GM08714 (cell line): Measurements from ENCODE around the gene GTF2IRD1.
A peak's percentile ranks its signal among the peaks of the same experiment; 100 is the strongest.

Experiments
- H3K4me3 ChIP-seq: fragments of 200-500 bp; sonication (Bioruptor generic); 2 replicates; pipeline ENCODE4 v1.5.1; 2014; ENCODE audit warnings: mild to moderate bottlenecking, low read length, inconsistent platforms
- ZNF274 ChIP-seq: IDR thresholded peaks from 2 replicates; pipeline ENCODE4 v1.6.1; 2012; ENCODE audit warnings: mild to moderate bottlenecking, low read depth, low read length

The GTF2IRD1 gene

GRCh38 chr7:74612015-74612829, 158.5 kb downstream of the GTF2IRD1 start:
- no peak for TF ChIP-seq ZNF274
- H3K4me3 ChIP-seq: no peak overlapping the region

- no peak for TF ChIP-seq ZNF274
- H3K4me3 ChIP-seq: no peak overlapping the region
Measured at GRCh38 chr7:74615933-74616780, 162.5 kb downstream of the GTF2IRD1 start.

DNA sequence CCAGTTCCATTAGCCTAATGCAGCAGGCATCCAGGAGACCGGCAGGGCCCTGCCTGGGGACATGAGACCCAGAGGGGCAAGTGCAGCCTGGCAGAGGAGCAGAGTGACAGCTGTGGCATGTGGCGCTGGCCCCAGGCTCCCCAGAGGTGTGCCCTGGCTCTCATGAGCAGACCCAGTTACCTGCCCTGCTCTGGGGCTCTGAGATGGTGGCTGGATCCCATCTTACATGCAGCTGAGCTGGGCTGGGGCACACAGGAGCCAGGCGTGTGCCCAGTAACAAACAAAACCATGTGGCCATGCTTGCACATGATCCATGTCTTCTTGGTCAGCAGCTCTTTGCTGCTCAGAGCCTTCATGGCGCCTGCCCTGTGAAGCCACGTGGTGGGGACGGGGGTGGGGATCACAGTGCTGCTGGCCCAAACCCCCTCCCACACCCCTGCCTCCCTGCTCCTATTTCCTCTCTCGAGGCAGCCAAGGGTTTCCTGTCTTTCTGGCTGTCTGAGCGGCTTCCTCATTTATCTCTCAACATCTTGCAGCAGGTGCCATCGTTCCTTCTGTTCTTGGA, 163.6 kb downstream of the GTF2IRD1 start:
- no peak for TF ChIP-seq ZNF274
- H3K4me3 ChIP-seq: no peak overlapping the region

- H3K4me3 ChIP-seq: no peak overlapping the region
- TF ChIP-seq ZNF274: no peak
Measured at GRCh38 chr7:74619235-74619860, 165.6 kb downstream of the GTF2IRD1 start.

DNA sequence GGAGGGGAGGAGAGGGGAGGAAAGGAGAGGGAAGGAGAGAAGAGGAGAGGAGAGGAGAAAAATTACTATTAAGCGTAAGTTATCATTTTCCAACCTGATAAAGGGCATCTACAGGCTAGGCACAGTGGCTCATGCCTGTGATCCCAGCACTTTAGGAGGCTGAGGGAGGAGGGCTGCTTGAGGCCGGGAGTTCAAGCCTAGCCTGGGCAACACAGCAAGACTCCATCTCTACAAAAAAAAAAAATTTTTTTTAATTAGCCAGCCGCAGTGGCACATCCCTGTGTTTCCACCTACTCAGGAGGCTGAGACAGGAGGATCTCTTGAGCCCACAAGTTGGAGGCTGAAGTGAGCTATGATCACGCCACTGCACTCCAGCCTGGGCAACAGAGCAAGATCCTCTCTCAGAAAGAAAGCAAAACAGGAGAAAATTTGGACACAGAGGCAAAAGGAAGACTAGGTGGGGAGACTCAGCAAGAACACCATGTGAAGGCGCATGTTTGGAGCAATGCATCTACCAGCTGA, 168.6 kb downstream of the GTF2IRD1 start:
- TF ChIP-seq ZNF274: no peak
- H3K4me3 ChIP-seq: no peak overlapping the region

DNA sequence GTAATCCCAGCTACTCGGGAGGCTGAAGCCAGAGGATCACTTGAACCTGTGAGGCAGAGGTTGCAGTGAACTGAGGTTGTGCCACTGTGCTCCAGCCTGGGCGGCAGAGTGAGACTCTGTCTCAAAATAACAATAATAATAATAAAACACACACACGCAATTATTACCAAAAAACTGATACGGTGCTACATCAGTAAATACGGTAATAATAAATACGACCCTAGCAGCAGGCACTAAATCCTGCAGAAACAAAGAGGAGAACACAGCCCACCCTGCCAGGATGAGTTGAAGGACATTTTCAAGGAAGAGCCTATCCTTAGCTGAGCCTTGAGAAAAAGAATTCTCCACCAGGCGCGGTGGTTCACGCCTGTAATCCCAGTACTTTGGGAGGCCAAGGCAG, 169.4 kb downstream of the GTF2IRD1 start:
- no peak for TF ChIP-seq ZNF274
- H3K4me3 ChIP-seq: no peak overlapping the region

DNA sequence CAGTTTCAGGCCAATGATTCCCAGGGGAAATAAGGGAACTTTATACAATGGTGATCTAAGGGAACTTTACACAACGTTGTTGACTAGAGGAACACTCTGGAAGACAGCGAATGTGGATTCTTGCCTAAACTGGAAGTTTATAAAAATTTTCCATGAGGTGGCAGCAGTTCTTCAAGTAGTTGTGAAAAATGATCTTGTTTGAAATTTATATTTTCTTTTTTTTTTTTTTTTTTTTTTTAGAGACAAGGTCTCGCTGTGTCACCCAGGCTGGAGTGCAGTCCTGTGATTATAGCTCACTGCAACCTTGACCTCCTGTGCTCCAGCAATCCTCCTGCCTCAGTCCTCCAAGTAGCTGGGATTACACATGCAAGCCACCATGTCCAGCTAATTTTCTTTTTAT, 171.7 kb downstream of the GTF2IRD1 start:
- no peak overlapping the region for H3K4me3 ChIP-seq
- no peak for TF ChIP-seq ZNF274

GRCh38 chr7:74627661-74628411, 174.1 kb downstream of the GTF2IRD1 start:
- H3K4me3 ChIP-seq: no peak overlapping the region
- TF ChIP-seq ZNF274: no peak

GRCh38 chr7:74632505-74632904, 178.8 kb downstream of the GTF2IRD1 start:
- TF ChIP-seq ZNF274: no peak
- H3K4me3 ChIP-seq: no peak overlapping the region

- no peak for TF ChIP-seq ZNF274
- no peak overlapping the region for H3K4me3 ChIP-seq
Measured at GRCh38 chr7:74633451-74633921, 179.8 kb downstream of the GTF2IRD1 start.

GRCh38 chr7:74637745-74638144, 184.0 kb downstream of the GTF2IRD1 start:
- no peak for TF ChIP-seq ZNF274
- no peak overlapping the region for H3K4me3 ChIP-seq

GRCh38 chr7:74650055-74650454, 196.3 kb downstream of the GTF2IRD1 start:
- H3K4me3 ChIP-seq: peak overlapping the region; percentile 57; the same call in 1 of the 2 replicates

DNA sequence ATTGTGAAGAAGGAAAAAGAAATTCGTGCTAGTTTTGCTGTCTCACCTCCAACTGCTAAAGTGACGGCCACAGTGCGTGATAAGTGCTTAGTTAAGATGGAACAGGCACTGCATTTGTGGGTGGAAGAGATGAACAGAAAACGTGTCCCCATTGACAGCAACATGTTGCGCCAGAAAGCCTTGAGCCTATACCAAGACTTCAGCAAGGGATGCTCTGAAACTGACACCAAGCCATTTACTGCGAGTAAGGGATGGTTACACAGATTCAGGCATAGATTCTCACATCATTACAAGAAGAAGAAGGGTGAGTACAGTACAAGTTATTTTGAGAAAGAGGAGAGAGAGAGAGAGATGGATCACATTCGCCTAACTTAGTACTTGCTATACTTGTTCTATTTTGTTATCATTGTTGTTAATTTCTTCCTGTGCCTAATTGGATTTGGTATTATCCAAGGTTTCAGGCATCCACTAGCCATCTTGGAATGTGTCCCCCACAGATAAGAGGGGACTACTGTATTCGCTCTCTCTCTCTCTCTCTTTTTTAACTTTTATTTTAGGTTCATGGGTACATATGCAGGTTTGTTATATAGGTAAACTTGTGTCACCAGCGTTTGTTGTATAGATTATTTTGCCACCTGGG, 196.9 kb downstream of the GTF2IRD1 start:
- H3K4me3 ChIP-seq: peak overlapping the region; percentile 57

DNA sequence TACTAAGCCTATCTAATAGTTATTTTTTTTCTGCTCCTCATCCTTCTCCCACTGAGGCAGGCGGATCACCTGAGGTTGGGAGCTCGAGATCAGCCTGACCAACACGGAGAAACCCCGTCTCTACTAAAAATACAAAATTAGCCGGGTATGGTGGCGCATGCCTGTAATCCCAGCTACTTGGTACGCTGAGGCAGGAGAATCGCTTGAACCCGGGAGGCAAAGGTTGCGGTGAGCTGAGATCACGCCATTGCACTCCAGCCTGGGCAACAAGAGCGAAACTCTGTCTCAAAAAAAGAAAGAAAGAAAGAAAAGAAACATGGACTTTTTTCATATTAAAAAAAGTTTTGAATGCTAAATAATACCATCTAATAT, 197.4 kb downstream of the GTF2IRD1 start:
- peak overlapping the region; percentile 57 for H3K4me3 ChIP-seq
